ENCODE measurements around the gene SOX5. TPM values are rescaled to one million over a fixed set of nuclear protein-coding genes. Genes with fewer than 3 reads are reported as not detected.

The SOX5 gene
- total RNA-seq, 1 donor from 2014 or later, result 21.1 TPM

DNA sequence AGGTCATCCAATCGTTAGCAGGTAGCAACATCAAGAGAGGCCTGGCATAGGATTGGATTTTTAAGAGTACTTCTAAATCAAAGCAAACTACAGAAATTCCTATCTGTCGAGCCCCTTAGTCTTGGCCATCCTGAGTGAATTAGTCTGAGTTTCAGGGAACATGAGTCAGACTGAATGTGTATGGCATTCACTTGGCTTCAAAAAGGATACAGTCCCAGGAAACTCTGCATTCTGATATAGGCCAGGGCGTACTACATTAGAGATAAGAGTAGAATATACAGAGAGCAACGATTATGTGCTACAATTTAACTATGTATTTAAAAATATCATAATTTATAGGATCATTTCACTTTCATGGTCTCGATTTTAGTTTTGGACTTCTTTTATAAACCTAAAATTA is 242.2 kb downstream of the SOX5 start:
- H3K4me1 ChIP-seq, result no peaks in the 10 kb centered on the region
- no peak overlapping the region for H3K27ac ChIP-seq
- no peak overlapping the region for H3K4me3 ChIP-seq
- intact Hi-C loops (cut with DNase I), result no loop called here
- no peaks in the 10 kb centered on the region for H3K36me3 ChIP-seq
- no peak for DNase-seq (ENCODE audit: extremely low spot score in 2 of 2)
- TF ChIP-seq POLR2AphosphoS5 (IDR thresholded peaks at IDR 0.05; ENCODE audit: insufficient read depth in 1 of 2, low read depth in 1 of 2), result no peak
- TF ChIP-seq, protein P1, sequence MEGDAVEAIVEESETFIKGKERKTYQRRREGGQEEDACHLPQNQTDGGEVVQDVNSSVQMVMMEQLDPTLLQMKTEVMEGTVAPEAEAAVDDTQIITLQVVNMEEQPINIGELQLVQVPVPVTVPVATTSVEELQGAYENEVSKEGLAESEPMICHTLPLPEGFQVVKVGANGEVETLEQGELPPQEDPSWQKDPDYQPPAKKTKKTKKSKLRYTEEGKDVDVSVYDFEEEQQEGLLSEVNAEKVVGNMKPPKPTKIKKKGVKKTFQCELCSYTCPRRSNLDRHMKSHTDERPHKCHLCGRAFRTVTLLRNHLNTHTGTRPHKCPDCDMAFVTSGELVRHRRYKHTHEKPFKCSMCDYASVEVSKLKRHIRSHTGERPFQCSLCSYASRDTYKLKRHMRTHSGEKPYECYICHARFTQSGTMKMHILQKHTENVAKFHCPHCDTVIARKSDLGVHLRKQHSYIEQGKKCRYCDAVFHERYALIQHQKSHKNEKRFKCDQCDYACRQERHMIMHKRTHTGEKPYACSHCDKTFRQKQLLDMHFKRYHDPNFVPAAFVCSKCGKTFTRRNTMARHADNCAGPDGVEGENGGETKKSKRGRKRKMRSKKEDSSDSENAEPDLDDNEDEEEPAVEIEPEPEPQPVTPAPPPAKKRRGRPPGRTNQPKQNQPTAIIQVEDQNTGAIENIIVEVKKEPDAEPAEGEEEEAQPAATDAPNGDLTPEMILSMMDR (IDR thresholded peaks at IDR 0.05), result no peak
- H3K27me3 ChIP-seq, result no peaks in the 10 kb centered on the region
- no peaks in the 10 kb centered on the region for H3K9me3 ChIP-seq

DNA sequence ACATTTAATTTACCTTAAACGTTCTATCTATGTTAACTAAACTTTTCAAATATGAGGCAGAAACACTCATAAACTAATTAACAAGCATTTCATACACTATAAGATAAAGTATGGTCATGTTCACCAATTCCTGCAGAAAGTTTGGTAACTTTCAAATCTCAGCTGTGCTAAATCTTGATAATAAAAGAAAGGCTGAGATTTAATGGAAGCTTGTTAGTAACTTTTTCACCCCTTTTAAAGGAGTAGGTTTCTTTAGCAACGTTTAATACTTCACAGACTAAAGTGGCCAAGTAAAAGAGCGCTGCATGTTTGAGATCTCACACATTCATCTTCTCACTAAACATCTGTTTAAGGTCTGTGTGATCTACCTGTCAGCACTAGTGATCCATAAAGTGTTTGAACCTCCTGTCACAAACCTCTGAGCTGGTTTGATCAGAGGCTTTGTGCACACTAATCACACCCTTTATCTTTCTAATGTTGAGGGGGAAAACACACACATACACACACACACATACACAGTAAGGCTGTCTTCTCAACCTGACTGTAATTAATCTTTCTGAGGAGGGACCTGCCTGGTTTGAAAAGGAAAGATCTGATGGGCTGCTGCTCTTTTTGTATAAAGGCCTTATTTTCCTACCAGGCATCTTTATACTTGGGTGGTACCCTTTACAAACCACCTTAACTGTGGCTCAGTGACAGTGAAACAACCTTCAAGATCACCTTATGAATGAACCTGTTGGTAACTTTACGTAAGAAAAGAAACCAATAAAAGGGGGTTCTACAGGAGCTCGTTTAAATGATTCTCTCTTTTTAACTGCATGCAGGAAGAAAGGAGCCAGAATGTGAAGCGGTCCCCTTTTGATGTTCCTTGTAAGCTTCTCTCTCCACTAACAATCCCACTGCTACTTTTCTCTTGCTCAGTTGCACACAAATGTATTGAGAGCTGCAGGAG is 244.2 kb downstream of the SOX5 start:
- intact Hi-C loops (cut with DNase I), result no loop called here
- DNase-seq (ENCODE audit: extremely low spot score in 2 of 2), result no peak
- no peaks in the 10 kb centered on the region for H3K27me3 ChIP-seq
- TF ChIP-seq POLR2A (IDR thresholded peaks at IDR 0.05), result no peak
- no peak for TF ChIP-seq POLR2AphosphoS5 (IDR thresholded peaks at IDR 0.05; ENCODE audit: insufficient read depth in 1 of 2, low read depth in 1 of 2)
- TF ChIP-seq, protein P1 (IDR thresholded peaks at IDR 0.05), result no peak
- H3K27ac ChIP-seq, result no peak overlapping the region
- no peaks in the 10 kb centered on the region for H3K36me3 ChIP-seq
- no peaks in the 10 kb centered on the region for H3K9me3 ChIP-seq
- no peak overlapping the region for H3K4me3 ChIP-seq
- H3K4me1 ChIP-seq, result no peaks in the 10 kb centered on the region

DNA sequence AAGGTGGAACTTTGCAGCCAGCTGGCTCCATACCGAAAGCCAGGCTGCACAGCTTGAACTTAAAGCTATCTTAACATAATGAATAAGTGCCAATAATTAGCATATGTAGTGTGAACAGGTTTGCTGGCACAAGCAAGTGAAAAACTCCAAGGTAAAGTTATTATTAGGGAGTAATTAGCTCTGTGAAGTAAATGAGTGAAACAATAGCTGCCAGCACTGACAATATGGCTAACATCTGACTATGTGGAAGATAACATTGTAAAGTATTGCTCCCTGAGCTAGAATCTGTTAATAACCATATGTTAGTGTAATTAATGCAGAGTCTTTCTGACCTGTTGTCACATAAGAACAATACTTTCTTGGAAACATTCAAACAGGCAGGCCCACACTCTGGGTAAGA is 246.4 kb downstream of the SOX5 start:
- no peak for DNase-seq (ENCODE audit: extremely low spot score in 2 of 2)
- Histone ChIP-seq H3K9me3 (no peaks in the 10 kb centered on the region), H3K27ac (no peak overlapping the region), H3K27me3 (no peaks in the 10 kb centered on the region), H3K4me1 (no peaks in the 10 kb centered on the region), H3K36me3 (no peaks in the 10 kb centered on the region), H3K4me3 (no peak overlapping the region)
- intact Hi-C loops (cut with DNase I), result no loop called here
- TF ChIP-seq POLR2AphosphoS5 (IDR thresholded peaks at IDR 0.05; ENCODE audit: insufficient read depth in 1 of 2, low read depth in 1 of 2), result no peak
- no peak for TF ChIP-seq POLR2A (IDR thresholded peaks at IDR 0.05)
- TF ChIP-seq, protein P1 (IDR thresholded peaks at IDR 0.05), result no peak

DNA sequence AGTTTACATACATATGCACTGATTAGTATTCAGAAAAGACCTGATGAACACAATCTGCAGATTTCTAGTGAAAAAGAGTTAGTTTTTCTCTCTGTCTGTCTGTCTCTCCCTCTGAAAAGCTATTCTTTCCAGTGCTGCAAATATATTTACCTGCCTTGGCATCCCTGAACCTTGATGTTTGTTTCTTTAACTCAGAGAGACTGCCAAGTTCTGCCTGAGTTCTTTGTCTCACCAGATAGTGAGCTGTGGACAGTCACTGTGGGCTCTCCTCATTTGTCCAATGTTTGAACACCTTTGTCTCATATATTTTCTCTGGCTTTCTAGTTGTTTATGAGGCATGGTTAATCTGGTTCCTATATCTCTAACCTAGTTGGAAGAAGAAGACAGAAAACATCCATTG is 250.4 kb downstream of the SOX5 start:
- H3K4me3 ChIP-seq, result no peak overlapping the region
- H3K36me3 ChIP-seq, result no peaks in the 10 kb centered on the region
- intact Hi-C loops (cut with DNase I), result no loop called here
- no peaks in the 10 kb centered on the region for H3K4me1 ChIP-seq
- H3K27me3 ChIP-seq, result no peaks in the 10 kb centered on the region
- no peaks in the 10 kb centered on the region for H3K9me3 ChIP-seq
- no peak for DNase-seq (ENCODE audit: extremely low spot score in 2 of 2)
- H3K27ac ChIP-seq, result no peak overlapping the region
- no peak for TF ChIP-seq POLR2AphosphoS5 (IDR thresholded peaks at IDR 0.05; ENCODE audit: insufficient read depth in 1 of 2, low read depth in 1 of 2)
- TF ChIP-seq, protein P1 (IDR thresholded peaks at IDR 0.05), result no peak
- TF ChIP-seq POLR2A (IDR thresholded peaks at IDR 0.05), result no peak

DNA sequence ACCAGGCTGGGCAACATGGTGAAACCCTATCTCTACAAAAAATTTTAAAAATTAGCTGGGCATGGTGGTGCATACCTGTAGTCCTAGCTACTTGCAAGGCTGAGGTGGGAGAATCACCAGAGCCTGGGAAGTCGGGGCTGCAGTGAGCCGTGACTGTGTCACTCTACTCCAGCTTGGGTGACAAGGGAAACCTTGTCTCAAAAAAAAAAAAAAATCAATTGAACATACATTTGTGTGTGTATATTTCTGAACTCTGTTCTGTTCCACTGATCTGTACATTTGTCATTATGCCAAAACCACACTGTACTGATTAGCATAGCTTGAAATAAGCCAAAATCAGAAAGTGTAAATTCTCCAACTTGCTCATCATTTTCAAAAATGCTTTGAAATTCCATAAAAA is 254.6 kb downstream of the SOX5 start:
- Histone ChIP-seq H3K4me1 (no peaks in the 10 kb centered on the region), H3K9me3 (no peaks in the 10 kb centered on the region), H3K36me3 (no peaks in the 10 kb centered on the region), H3K4me3 (no peak overlapping the region), H3K27me3 (no peaks in the 10 kb centered on the region), H3K27ac (no peak overlapping the region)
- no peak for DNase-seq (ENCODE audit: extremely low spot score in 2 of 2)
- TF ChIP-seq POLR2AphosphoS5 (IDR thresholded peaks at IDR 0.05; ENCODE audit: insufficient read depth in 1 of 2, low read depth in 1 of 2) (no peak), POLR2A (IDR thresholded peaks at IDR 0.05) (no peak)
- TF ChIP-seq, protein P1 (IDR thresholded peaks at IDR 0.05), result no peak
- intact Hi-C loops (cut with DNase I), result no loop called here

All from vagina (tissue), 2 donors.